GM08714 (cell line): ENCODE data around the gene RECQL5.
"Not testable (repeated sequence)": the region's sequence is repeated elsewhere in the genome, so short reads cannot be mapped to it uniquely, and the experiment has no call there.

Experiments
- H3K4me3 ChIP-seq: fragments of 200-500 bp; sonication (Bioruptor generic); 2 replicates; pipeline ENCODE4 v1.5.1; 2014; ENCODE audit warnings: mild to moderate bottlenecking, low read length, inconsistent platforms
- ZNF274 ChIP-seq: IDR thresholded peaks from 2 replicates; pipeline ENCODE4 v1.6.1; 2012; ENCODE audit warnings: mild to moderate bottlenecking, low read depth, low read length

RECQL5 gene

GRCh38 chr17:75584849-75585175, 82.1 kb downstream of the RECQL5 start:
- no peak overlapping the region for H3K4me3 ChIP-seq
- TF ChIP-seq ZNF274: no peak

- H3K4me3 ChIP-seq: not testable (repeated sequence)
Observed at GRCh38 chr17:75583197-75583596, 83.8 kb downstream of the RECQL5 start.

- H3K4me3 ChIP-seq: not testable (repeated sequence)
Observed at GRCh38 chr17:75581121-75581725, 85.7 kb downstream of the RECQL5 start.
